CD4-positive, alpha-beta T cell treated with Interleukin-12 subunit alpha and Interleukin-12 subunit beta, for 1 hour (primary cell): Measurements from ENCODE around the gene PAM16.

Experiments used
- DNase-seq: peaks from one replicate; pipeline ENCODE4 v3.0.0-alpha.2; 2020

Gene PAM16

DNA sequence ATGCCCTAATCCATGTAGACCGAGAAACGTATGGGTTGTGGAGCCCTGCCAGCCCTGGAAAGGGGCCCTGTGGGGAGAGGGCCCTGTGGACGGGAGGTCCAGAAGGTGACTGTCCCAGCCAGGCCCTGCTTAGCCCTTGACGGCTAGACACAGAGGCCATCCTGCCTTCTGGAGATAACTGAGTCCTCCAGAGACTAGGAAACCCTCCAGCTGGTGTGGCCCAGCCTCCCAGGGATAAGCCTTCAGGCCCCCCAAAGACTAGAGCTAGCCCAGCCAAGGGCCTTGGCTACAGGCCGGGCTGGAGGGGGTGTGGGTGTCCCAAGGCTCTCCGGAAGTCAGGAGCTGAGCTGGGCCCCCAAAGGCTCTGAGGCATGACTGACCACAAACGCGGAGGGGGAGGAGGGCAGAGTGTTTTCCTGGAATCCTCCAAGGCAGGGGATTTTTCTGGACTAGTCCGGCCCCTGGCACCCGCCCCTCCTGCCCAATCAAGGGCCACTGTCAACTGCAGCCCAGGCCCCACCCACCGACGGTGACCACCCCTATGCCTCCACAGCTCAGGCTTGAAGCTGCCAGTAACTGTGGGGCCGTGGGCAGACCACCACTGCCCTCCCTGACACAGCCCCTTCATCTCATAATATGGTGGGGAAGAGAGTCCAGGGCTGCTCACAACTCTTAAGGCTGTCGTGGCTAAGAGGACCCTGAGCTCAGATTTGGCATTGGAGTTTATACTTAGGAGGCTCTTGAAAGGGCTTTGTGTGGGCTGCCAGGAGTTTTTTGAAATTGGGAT, 19.6 kb upstream of the PAM16 start:
- DNase-seq = no peak

DNA sequence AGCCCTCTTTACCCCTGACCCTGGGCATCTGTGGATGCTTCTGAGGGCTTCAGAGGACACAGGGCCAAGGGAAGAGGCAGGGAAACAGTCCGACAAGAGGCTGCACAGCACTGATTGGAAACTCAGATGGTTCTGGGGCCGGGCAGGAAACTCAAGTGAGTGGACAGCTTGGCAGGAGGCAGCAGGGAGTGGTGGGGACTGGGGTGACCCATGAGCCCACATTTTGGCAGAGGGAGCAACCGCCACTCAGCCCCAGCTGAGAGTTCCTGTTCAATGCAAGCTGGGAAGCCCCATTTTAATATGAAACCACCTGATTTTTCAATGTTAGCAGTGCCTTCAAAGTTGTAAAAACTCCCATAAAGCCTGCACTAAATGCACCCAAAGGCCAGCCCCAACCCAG, 19.0 kb upstream of the PAM16 start:
- no peak for DNase-seq

DNA sequence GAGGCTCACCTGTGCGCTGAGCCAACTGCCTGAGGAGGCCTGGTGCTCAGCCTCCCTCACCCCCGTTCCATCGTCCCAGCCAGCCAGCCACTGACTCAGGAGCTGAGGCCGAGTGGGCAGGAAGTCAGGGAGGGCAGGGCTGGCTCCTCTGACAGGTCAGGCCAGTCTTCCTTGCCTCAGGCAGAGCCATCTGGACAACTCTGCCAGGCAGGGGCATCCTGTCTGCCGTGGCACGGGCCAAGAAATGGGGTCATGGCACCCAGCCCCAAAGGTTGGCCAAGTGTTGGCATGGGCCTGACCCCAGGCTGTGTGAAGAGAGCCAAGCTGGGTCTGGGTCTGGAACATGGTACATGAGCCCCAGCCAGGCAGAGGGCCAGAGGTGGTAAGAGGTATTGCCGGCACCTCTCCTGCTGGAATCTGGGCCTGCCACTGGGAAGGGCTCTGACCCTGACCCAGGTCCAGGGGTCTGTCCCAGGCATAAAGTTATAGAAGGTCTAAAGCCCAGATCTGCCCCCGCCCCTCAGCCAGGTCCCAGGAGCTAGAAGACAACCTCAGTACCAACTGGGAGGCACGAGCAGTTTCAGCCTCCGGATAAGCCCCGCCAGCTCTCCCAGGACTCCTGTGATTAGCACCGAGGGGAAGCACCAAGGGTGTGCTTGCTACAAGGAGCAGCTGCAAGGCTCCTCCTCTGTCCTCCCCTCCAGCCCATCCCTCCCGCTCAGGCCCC, 18.0 kb upstream of the PAM16 start:
- DNase-seq = no peak

DNA sequence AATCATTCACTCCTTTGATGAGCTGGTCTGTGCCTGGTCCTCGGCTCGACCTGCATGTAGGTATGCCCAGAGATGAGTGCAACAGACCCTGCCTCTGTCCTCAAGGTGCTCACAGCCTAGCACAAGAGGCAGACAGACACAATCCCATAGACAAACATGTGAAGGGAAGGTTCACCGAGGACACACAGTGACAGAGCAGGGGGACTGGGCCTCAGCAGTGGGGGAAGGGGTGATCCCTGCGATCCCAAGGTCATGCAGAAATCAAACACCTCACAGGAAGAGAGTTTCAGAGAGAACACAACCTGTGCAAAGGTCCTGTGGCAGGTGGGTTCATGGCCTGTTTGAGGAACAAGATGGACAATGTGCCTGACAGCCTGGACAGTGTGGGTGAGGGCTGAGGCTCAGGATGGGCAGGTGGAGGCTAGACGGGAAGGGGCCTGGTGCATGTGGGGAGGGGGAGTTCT, 16.3 kb upstream of the PAM16 start:
- DNase-seq = no peak

DNA sequence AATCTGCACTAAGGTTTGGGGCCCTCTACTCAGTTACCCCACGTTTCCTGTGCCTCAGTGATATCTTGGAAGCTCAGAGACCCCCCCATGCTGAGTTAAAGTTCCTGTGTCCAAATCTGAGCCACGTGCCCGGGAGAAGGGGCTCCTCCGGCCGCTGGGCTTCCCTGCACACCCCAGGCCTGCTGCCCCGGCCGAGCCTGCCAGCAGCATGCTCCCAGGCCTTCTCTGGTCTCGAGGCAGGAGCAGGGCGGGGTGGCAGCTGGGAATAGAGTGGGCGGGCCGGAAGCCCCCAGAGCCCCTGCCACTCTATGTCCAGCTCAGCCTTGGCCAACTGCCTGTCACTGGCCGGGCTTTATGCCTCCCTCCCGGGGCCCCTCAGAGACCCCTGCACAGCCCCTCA, 14.9 kb upstream of the PAM16 start:
- no peak for DNase-seq

DNA sequence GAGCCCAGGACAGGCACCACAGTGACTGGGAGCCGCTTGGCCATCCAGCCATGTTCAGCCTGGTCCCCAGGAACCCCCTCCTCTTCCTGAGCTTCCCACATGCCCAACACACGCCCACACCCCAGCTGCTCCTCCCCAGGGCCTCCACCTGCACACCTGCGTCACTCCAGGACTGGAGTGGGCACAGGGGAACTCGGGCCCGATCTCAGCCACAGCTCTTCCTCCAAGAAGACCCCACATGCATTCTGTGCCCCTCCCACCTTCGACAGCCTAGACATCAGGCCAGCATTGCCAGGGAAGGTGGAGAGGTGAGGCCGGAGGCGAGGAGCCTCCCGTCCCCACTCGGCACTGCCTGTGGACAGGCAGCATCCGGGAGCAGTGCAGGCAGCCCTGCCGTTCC, 14.5 kb upstream of the PAM16 start:
- no peak for DNase-seq

DNA sequence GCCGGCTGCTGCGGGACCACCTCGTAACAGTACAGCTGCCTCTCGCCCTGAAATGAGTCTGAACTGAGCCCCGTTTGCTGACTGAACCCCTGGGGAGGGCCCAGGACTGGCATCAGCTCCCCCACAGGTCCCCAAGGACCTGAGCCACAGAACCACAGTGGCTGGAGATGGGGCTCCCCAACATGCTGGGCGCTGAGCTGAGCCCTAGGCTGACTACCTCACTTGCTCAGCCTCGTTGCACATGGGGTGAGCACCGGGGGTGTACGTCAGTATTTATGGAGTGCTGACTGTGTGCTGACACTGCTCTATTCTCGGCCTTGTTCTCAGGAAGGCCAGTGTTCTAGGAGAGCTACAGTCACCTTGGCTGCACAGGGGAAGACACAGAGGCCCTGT, 13.9 kb upstream of the PAM16 start:
- no peak for DNase-seq

DNA sequence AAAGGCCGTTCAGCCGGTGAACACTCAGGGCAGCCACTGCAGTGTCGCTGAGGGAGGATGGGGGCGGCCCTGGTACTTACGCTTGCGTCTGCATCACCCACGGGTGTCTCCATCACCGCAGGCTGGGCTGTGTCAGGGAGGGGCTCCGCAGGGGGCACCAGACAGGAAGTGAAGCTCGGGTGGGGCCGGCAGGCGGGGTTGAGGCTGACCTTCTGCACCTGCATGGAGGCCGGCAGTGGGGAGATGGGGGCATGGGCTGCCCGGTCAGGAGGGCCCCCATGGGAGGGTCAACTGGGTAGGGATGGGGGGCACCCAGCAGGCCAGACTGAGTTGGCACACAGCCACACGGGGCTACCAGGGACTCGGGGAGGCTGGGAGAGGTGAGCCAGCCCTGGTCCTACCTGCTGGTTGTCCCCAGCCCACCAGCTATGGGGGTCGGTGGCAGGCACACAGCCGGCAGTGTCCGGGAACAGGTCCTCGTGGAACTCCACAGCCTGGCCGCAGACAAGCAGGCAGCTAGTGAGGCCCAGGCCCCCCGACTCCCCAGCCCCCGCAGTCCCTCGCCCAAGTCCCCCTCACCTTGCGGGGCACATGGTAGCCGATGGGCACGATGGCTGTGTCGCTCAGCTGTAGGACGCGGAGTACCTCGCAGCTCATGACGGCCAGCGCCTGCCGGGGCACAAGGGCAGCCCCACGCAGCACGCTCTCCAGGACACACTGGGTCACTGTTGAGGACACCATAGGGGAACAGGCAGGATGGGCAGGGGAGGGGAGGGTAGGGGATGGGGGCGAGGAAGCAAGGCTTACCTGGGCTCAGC, 13.3 kb upstream of the PAM16 start:
- no peak for DNase-seq

DNA sequence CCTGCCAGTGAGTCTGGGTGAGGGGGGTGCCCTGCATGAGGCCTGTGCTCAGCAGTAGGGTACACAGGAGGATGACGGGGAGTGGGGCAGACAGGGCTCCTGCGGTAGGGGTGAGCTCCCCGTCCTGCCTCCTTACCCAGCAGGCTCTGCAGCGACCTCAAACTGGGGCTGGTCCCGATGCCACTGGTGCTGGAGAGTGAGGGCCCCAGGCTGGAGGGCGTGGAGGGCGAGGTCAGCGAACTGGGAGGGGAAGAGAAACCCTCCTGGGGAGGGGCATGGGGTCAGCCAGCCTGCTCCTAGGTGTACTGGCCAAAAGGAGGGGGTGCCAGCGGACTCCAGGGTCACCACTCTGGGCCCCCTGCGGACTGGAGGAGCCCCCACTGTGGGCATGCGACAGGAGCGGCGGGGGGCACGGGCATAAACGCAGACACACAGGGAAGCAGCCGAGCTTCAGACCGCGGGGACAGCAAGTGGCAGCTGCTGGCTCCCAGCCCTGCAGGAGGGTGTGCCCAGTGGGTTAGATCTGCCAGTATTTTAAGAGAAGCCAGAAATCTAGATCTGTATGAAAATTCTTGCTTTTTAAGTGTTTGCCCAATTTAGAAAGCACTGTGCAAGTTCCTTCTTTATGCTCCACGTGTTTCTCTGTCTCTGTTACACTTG, 11.5 kb upstream of the PAM16 start:
- no peak for DNase-seq

DNA sequence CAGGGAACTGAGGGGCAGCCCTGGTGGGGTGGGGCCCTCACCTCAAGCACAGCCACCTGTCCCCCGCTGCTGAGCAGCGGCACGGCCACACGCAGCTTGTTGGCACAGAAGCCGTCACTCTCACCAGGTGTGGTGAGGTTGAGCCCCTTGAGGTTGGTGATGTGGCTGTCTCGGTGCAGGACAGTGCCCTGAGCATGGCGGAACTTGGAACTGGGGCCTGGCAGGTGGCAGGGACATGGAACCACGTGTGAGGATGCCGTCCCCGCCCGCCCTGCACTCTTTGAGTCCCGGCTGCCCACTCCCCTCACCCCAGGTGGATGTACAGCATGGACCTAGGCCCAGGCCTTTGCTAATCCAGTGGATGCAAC, 10.8 kb upstream of the PAM16 start:
- DNase-seq = no peak

DNA sequence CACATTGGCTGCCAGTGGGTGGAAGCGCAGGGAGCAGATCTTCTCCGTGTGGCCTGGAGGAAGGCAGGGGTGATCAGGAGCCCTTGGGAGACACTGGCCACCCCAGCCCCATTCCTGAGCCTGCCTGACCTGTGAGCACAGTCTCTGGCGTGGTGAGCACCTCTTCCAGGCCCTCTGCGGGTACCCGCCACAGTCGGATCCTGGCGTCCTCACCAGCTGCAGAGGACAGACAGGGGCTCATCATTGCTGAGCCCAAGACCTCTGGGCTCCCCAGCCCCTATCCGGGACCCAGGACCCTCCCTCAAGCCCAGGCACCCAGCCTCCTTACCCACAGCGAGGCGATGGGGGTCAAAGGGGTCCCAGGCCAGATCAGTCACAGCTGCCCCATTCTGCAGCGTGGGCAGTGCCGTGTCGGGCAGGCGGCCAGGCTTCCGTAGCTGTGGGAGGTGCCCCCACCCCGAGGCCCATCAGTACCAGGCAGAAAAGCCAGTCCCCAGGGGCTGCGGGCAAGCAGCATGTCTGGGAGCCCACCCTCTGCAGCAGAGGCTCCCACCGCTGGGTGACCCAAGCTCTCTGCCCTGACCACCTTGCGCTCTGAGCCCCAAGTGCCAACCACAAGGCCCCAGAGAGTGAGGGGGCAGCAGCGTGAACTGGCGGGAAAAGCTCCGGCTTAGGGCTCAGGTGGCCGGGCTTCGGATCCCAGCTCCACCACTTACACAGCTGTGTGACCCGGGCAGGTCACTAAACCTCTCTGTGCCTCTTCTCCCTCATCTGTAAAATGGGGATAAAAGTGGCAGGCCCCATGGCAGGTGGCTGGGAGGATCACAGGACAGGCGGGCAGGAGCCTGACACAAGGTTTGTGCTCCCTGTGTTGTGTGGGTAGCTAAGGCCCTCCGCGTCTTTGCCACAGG, 10.2 kb upstream of the PAM16 start:
- no peak for DNase-seq

DNA sequence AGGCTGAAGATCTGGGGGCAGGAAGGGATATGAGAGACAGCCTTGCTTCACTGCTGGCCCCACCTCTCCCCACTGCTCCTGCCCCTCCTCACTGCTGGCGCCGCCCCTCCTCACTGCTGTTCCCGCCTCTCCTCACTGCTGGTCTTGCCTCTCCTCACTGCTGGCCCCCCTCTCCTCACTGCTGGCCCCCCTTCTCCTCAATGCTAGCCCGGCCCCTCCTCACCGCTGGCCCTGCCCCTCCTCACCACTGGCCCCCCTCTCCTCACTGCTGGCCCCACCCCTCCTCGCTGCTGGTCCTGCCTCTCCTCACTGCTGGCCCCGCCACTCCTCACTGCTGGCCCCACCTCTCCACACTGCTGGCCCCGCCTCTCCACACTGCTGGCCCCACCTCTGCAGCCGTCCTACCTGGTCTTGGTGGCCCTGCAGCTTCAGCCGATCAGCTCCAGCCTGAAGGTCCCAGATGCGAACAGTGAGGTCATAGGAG, 9.5 kb upstream of the PAM16 start:
- DNase-seq = no peak

DNA sequence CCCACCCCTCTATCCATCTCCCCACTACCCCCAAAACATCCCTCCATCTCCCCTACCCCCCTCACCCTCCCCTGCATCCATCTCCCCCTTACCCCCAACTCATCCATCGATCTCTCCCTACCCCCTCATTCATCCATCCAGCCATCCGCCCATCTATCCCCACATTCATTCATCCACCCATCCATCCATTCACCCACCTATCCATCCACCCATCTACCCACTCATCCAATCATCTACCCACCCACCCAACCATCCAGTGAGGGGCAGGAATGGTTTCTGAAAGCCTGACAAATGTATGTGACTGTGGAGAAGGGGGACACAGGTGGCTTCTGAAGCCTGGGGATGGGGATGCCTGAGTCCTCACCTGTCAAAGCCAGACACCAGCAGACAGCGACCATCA, 8.8 kb upstream of the PAM16 start:
- DNase-seq = no peak

DNA sequence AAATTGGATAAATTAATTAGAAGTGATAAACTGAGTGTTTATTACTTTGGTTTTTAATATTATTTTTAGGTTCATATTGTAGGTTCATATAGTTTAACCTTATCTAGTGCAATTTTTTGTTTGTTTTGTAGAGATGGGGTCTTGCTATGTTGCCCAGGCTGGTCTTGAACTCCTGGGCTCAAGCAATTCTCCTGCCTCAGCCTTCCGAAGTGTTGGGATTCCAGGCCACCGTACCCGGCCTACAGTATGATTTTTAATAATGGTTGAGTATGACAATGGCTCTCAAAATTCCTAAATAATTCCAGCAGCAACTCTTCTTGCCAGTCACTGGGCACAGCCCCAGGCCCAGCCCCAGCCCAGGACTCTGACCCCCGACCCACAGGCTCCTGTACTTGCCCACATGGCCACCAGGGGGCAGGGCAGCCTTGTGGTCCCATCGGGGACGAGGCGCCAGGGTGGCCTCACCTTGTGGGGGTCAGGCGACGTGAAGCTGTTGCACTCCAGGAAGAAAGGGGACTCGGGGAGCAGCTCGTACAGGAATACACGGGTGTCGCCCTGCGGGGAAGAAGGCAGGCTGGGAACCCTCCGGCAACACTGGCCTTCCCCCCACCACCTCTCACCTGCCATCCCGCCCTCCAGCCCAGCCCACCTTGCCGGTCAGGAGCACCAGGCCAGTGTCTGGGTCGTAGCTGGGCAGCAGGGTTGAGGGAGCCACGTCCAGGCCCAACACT, 7.9 kb upstream of the PAM16 start:
- peak; percentile 64 for DNase-seq

DNA sequence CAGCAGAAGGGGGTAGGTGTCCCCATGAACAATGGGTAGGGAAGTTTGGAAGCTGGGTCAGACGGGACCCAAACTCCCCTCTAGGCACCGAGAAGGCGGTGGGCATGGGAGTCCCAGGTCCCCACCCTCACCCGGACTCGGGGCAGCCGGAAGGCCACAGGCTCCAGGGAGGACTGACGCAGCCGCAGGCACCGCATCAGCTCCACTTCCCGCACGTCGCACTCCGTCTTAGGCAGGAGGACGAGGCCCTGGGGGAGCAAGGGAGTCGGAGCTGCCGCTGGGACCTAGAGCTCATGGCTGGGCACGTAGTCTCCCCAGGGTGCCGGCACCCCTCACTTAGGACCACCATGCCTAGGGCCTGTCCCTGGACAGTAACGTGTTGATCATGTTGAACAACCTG, 7.1 kb upstream of the PAM16 start:
- DNase-seq = no peak

DNA sequence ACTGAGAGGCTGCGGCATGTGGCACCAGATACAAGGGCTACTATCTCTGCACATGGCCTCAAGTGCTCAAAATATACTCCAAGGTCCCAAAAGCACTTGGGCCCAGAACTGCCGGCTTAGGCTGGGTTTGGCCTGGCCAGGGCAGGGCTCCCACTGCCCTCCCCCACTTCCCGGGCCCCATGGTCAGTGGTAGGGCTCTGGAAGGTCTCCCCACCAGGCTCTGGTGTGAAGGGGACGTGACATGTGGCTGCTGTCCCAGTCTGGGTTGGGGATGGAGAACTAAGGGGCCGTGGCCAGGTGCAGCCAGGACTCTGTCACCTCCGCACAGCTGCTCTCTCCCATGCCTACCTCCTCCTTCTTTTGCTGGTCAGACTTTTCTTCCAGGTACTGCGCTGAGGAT, 5.7 kb upstream of the PAM16 start:
- no peak for DNase-seq

DNA sequence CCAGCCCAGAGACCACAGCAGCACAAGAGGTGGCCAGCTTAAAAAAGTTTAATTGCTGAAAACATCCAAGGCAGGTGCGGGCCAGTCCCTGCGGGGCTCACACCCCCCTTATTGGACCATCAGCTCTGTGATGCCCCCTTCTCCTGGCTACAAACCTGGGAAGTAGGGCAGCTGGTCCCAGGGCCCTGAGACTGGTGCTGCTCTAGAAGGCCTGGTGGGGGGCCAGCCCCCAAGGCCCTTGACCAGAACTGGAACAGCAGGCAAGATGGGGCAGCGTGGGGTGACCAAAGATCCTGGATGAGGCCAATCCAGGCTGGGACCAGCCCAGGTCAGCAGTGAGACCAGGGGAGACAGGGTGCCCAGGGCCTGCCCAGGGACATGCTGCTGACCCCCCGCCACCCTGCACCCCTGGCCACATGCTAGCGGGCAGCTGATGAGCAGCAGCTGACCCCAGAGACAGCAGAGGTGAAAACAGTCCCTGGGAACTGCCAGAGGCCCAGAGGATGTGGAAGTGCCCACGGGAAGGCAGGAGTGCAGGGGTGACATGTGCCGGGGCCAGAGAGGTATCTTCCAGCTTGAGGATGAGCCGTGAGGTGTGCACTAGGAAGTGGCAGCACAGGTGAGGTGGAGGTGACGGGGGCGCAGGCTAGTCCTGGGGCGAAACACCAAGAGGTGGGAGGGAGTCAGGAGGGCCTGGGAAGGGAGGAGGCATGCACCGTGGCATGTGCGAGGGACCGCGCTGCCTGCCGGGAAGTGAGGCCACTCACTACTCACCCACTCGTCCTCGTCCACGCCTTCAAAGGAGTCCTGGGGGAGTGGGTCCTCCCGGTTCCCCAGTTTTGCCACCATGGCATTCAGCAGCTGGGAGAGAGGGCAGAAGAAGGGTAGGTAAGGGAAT, 3.6 kb upstream of the PAM16 start:
- DNase-seq = no peak

DNA sequence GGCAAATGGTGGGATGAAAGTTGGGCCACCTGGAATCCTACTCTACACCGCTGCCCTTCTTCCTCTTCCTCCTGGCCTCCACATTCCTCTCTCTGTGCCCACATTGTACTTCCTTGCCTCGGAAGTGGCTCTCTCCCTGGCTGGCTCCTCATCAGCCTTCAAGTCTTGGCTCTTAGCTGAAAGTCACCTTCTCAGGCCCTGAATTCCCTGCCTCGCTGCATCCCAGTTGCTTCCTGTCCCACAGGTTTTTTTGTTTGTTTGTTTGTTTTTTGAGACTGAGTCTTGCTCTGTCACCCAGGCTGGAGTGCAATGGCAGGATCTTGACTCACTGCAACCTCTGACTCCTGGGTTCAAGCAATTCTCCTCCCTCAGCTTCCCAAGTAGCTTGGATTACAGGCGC, 2.6 kb upstream of the PAM16 start:
- no peak for DNase-seq

DNA sequence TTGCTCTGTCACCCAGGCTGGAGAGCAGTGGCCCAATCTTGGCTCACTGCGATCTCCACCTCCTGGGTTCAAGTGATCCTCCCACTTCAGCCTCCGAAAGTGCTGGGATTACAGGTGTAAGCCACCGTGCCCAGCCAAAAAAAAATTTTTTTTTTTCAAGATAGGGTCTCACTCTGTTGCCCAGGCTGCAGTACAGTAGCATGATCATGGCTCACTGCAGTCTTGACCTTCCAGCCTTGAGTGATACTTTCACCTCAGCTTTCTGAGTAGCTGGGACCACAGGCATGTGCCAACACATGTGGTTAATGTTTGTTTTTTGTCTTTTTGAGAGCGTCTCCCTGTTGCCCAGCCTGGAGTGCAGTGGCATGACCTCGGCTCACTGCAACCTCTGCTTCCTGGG, 1.7 kb upstream of the PAM16 start:
- DNase-seq = no peak

DNA sequence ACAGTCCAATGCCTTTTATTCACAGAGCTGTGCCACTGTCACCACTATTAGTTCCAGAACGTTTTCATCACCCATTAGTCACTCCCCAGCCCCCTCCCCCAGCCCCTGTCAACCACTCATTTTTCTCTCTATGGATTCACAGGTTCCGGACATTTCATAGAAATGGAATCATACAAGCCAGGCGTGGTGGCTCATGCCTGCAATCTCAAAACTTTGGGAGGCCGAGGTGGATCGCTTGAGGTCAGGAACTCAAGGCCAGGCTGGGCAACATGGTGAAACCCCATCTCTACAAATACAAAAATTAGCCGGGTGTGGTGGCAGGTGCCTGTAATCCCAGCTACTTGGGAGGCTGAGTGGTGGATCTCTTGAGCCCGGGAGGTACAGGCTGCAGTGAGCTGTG, 759 bp upstream of the PAM16 start:
- DNase-seq = no peak
